ENCODE measurements around the gene LRRC46.

Gene LRRC46

DNA sequence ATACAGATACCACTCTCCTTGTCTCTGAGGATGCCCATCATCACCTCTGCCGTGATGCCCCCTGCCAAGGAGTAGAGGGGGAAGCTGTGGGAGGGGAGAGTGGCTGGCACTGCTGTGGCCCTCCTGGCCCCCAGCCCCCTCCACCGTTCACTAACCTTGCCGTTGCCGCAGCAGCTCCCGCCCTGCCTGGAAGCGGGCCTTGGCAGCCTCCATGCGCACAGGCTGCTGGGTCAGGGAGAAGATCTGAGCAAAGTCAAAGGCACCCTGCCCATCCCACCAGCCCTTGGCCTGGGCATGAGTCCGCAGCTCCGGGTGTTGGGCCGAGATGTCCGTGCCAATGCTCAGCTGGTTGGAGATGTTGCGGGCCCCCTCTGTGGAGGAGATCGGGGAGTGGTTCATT lies 7.2 kb downstream of the LRRC46 start:
- peaks cover 5% of the 10 kb centered on the region for H3K36me3 ChIP-seq (ENCODE audit: control insufficient read depth, low read depth, low read length)
- H3K9me3 ChIP-seq (ENCODE audit: control insufficient read depth, low read depth, low read length): no peaks in the 10 kb centered on the region
- H3K27me3 ChIP-seq (ENCODE audit: control insufficient read depth, insufficient read depth, low read length): no peaks in the 10 kb centered on the region
- H3K4me3 ChIP-seq (ENCODE audit: low read length): no peak overlapping the region
- H3K4me1 ChIP-seq (ENCODE audit: control insufficient read depth, low read depth, low read length): peaks cover 8% of the 10 kb centered on the region
- H3K9ac ChIP-seq (ENCODE audit: low read length): no peak overlapping the region
- no peak overlapping the region for H3K27ac ChIP-seq (ENCODE audit: low read length)

- H3K9ac ChIP-seq (ENCODE audit: low read length): no peak overlapping the region
- H3K27ac ChIP-seq (ENCODE audit: low read length): no peak overlapping the region
- no peak overlapping the region for H3K4me3 ChIP-seq (ENCODE audit: low read length)
Observed at GRCh38 chr17:47839071-47839470, 7.6 kb downstream of the LRRC46 start.

GRCh38 chr17:47840001-47840741 lies 8.7 kb downstream of the LRRC46 start:
- peaks cover 6% of the 10 kb centered on the region for H3K27me3 ChIP-seq (ENCODE audit: control insufficient read depth, insufficient read depth, low read length)
- H3K4me3 ChIP-seq (ENCODE audit: low read length): peak overlapping the region; percentile 88
- peaks cover 11% of the 10 kb centered on the region for H3K4me1 ChIP-seq (ENCODE audit: control insufficient read depth, low read depth, low read length)
- no peaks in the 10 kb centered on the region for H3K9me3 ChIP-seq (ENCODE audit: control insufficient read depth, low read depth, low read length)
- no peak overlapping the region for H3K27ac ChIP-seq (ENCODE audit: low read length)
- peaks cover 5% of the 10 kb centered on the region for H3K36me3 ChIP-seq (ENCODE audit: control insufficient read depth, low read depth, low read length)
- peak overlapping the region; percentile 68 for H3K9ac ChIP-seq (ENCODE audit: low read length)

More at GRCh38 chr17:47839071-47839470, 7.6 kb downstream of the LRRC46 start:
- Histone ChIP-seq H3K27me3 (ENCODE audit: control insufficient read depth, insufficient read depth, low read length) (no peaks in the 10 kb centered on the region), H3K9me3 (ENCODE audit: control insufficient read depth, low read depth, low read length) (no peaks in the 10 kb centered on the region), H3K4me1 (ENCODE audit: control insufficient read depth, low read depth, low read length) (peaks cover 11% of the 10 kb centered on the region), H3K36me3 (ENCODE audit: control insufficient read depth, low read depth, low read length) (peaks cover 5% of the 10 kb centered on the region)

DNA sequence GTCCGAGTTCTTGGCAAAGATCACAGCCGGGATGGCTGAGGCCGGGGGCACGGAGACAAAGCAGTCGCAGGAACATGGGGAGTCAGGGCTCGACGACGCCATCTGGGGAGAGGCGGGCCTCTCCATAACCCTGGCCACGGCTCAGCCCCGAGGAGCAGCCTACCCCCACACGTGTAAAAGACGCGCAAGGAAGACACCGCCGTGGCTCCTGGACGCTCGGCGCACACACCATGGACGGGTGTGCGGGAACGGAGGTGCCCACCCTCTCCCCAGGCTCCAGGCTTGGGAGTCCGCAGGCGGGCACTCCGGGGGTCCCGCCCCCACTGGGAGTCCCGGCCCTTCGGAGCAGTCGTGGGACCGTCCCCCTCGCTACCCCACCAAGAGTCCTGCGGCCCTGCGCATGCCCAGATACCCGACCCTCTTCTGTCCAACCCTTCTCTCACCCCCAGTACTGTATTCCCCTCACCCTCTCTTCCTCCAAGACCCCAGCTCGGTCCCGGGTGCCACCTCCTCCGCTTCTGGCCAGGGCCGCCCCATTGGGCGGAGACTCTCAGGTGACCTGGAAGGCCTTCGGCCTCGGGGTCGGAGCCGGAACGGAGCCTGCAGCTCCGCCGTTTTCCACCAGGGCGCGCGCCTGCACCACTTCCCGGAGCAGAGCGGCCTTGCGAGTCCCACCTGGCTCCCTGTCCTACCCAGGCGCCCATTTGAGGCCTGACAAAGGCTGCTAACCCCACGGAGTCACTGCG lies 9.4 kb downstream of the LRRC46 start, which contains the start of gene SCRN2:
TSS of gene SCRN2 (minus strand) at position 532 of the 746 bp plus-strand sequence. CDS start at position 102, 430 bp downstream.
- H3K9ac ChIP-seq (ENCODE audit: low read length): peak within 1 kb of the TSS; percentile 68
- peaks cover 3% of the 10 kb centered on the region for H3K36me3 ChIP-seq (ENCODE audit: control insufficient read depth, low read depth, low read length)
- peak within 1 kb of the TSS; percentile 88 for H3K4me3 ChIP-seq (ENCODE audit: low read length)
- no peaks in the 10 kb centered on the region for H3K9me3 ChIP-seq (ENCODE audit: control insufficient read depth, low read depth, low read length)
- H3K27ac ChIP-seq (ENCODE audit: low read length): no peak within 1 kb of the TSS
- peaks cover 14% of the 10 kb centered on the region for H3K27me3 ChIP-seq (ENCODE audit: control insufficient read depth, insufficient read depth, low read length)
- H3K4me1 ChIP-seq (ENCODE audit: control insufficient read depth, low read depth, low read length): peaks cover 11% of the 10 kb centered on the region

DNA sequence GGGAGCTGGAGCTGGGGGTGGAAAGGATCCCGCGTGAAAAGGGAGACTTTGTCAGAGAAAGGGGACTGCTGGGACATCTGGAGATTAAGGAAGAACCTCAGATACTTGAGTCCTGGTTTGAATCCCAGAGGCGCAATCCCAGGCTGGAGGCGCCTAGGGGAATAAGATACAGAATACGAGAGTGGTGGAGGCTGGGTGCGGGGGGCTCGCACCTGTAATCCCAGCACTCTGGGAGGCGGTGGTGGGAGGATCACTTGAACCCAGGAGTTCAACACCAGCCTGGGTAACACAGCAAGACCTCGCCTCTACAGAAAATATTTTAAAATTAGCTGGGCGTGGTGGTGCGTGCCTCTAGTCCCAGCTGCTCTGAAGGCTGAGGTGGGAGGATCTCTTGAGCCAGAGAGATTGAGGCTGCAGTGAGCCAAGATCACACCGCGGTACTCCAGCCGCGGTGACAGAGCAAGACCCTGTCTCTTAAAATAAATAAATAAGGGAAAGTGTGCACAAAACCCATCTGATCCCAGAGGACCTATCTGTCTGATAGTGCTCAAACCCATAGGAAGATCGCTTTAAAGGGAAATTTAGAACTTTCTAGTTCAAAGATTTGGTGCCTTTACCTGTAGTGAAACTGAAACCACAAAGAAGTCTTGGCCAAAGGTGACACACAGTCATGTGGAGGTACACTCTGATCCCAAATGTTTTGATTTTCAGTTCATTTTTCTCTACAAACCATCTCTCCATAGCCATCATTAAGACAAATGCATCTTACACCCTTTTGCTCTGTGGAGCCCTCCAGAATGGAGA lies 10.2 kb downstream of the LRRC46 start:
- Histone ChIP-seq H3K27me3 (ENCODE audit: control insufficient read depth, insufficient read depth, low read length) (peaks cover 22% of the 10 kb centered on the region), H3K9me3 (ENCODE audit: control insufficient read depth, low read depth, low read length) (no peaks in the 10 kb centered on the region), H3K4me3 (ENCODE audit: low read length) (no peak overlapping the region), H3K9ac (ENCODE audit: low read length) (no peak overlapping the region), H3K27ac (ENCODE audit: low read length) (no peak overlapping the region), H3K4me1 (ENCODE audit: control insufficient read depth, low read depth, low read length) (peaks cover 11% of the 10 kb centered on the region), H3K36me3 (ENCODE audit: control insufficient read depth, low read depth, low read length) (no peaks in the 10 kb centered on the region)

DNA sequence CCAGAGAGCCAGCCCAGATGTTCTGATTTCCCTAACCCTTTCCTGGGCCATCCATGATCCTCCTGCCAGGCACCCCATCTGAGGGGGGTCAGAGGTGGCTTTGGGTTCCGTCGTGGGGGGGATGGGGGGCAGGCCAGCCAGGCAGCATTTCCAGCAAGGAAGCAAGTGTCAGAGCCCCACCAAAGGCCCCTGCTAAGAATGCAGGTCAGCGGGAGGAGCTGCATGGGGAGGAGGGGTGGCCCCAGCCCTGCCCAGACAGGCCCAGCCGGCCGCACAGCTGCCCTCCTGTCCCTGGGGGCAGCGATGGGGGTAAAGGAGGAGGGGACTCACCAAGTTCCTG lies 11.9 kb downstream of the LRRC46 start:
- Histone ChIP-seq H3K9ac (ENCODE audit: low read length) (no peak overlapping the region), H3K27ac (ENCODE audit: low read length) (no peak overlapping the region), H3K4me1 (ENCODE audit: control insufficient read depth, low read depth, low read length) (peaks cover 11% of the 10 kb centered on the region), H3K27me3 (ENCODE audit: control insufficient read depth, insufficient read depth, low read length) (peaks cover 38% of the 10 kb centered on the region), H3K4me3 (ENCODE audit: low read length) (no peak overlapping the region), H3K36me3 (ENCODE audit: control insufficient read depth, low read depth, low read length) (no peaks in the 10 kb centered on the region), H3K9me3 (ENCODE audit: control insufficient read depth, low read depth, low read length) (no peaks in the 10 kb centered on the region)

DNA sequence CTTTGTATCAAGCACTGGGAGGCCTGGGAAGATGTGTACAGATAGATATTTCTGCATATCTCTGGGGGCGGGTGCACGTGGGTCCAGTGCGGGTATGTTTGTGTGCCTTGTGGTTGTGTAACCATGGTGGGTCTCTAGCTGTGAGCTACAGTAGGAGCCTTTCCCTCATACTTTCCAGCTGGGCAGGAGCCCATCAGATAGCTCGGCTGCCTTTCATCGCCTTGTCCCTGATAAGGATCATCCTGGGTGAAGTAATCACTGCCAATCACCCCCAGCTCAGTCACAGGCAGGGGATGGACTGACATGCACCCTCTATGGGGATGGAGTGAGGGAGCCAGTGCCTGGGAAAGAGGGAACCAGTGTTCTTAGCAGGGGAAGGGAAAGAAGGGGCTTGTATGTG lies 12.8 kb downstream of the LRRC46 start:
- Histone ChIP-seq H3K27me3 (ENCODE audit: control insufficient read depth, insufficient read depth, low read length) (peaks cover 47% of the 10 kb centered on the region), H3K36me3 (ENCODE audit: control insufficient read depth, low read depth, low read length) (no peaks in the 10 kb centered on the region), H3K9me3 (ENCODE audit: control insufficient read depth, low read depth, low read length) (no peaks in the 10 kb centered on the region), H3K9ac (ENCODE audit: low read length) (no peak overlapping the region), H3K4me1 (ENCODE audit: control insufficient read depth, low read depth, low read length) (peaks cover 11% of the 10 kb centered on the region), H3K4me3 (ENCODE audit: low read length) (no peak overlapping the region), H3K27ac (ENCODE audit: low read length) (no peak overlapping the region)

DNA sequence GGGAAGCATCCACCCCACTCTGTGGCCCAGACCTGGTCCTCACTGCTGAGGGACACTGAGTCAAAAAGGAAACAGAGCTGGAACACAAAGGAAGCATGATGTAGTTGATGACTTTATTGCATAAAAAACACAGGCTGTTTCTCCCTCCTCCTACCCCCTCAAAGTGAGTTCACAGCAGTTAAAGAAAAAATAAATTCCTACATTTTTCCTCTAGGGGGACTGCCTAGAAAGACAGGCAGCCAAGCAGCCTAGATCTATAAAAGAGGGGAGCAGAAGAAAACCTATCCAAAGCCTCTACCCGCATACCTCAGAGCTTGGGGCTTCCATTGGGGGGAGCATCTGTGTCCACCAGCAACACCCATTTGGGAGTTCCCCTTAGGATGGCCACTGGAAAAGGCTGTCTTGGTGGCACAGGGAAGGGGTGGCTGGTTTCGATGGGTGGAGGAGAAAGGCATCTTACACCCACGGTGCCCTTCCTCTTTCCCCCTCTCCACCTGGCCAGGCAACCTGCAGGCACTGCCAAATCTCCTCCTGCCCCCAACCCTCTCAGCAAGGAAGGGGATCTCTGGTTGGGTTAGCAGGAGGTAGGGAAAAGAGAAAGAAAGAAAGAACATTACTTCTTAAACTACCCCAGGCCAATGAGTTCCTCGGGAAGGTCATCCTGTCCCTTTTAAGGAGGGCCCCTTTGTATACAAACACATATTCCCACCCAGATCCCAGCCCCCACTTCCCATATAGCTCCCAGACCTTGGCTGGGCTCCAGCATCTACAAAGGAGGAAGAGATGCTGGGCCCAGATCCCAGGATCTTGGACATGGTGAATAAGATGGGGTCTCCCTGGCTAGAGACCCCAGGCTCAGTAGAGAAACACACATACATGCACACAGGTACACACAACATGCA lies 13.6 kb downstream of the LRRC46 start:
- peaks cover 55% of the 10 kb centered on the region for H3K27me3 ChIP-seq (ENCODE audit: control insufficient read depth, insufficient read depth, low read length)
- no peak overlapping the region for H3K27ac ChIP-seq (ENCODE audit: low read length)
- H3K36me3 ChIP-seq (ENCODE audit: control insufficient read depth, low read depth, low read length): no peaks in the 10 kb centered on the region
- H3K9ac ChIP-seq (ENCODE audit: low read length): no peak overlapping the region
- H3K4me1 ChIP-seq (ENCODE audit: control insufficient read depth, low read depth, low read length): peaks cover 11% of the 10 kb centered on the region
- H3K9me3 ChIP-seq (ENCODE audit: control insufficient read depth, low read depth, low read length): no peaks in the 10 kb centered on the region
- H3K4me3 ChIP-seq (ENCODE audit: low read length): no peak overlapping the region

DNA sequence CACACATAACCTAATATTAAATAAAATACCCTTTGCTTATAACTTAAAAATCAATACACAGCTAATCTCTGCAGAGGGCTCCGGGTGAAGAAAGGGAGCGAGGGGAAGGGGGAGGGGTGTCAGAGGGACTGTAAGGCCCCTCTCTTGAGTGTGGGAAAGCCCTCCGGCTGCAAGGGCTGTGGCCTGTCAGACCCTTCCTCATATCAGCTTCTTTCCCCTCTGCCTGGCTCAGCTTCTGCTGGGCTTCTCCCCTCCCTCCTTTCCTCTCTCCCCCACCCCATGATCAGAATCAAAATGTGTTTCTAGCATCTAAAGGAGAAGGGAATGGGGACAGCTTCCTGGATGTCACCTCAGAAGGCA lies 14.2 kb downstream of the LRRC46 start:
- H3K9me3 ChIP-seq (ENCODE audit: control insufficient read depth, low read depth, low read length): no peaks in the 10 kb centered on the region
- H3K9ac ChIP-seq (ENCODE audit: low read length): no peak overlapping the region
- no peaks in the 10 kb centered on the region for H3K36me3 ChIP-seq (ENCODE audit: control insufficient read depth, low read depth, low read length)
- H3K4me1 ChIP-seq (ENCODE audit: control insufficient read depth, low read depth, low read length): peaks cover 16% of the 10 kb centered on the region
- no peak overlapping the region for H3K4me3 ChIP-seq (ENCODE audit: low read length)
- no peak overlapping the region for H3K27ac ChIP-seq (ENCODE audit: low read length)
- peaks cover 62% of the 10 kb centered on the region for H3K27me3 ChIP-seq (ENCODE audit: control insufficient read depth, insufficient read depth, low read length)

DNA sequence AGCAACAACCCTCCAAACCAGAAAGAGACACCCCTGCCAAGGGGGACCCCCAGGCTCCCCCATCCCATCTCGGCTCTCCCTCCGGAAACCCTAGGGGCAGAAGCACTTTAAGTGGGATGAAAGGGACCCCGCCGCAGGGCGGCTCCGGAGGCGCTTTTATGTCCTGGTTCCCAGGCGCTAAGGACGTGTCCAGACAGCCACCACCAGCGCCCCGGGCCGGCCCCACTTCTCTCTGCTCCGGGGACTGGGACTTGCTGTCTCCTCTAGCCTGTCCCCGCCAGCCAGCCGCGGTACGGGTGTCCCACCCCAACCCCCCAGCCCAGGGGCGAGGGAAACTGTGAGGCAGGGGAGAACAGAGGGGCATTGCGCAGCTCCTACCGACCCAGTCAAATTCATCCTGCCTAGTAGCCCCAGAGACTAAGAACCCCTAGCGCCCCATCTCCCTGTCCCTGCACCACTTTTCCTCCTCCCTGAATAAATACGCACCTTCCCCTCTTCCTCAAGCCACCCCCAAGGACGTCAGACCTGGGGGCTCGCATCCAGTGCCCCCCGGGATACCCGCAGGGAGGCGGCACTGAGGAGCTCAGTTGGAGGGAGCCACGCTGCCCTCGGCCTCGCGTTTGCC lies 15.4 kb downstream of the LRRC46 start:
- no peaks in the 10 kb centered on the region for H3K9me3 ChIP-seq (ENCODE audit: control insufficient read depth, low read depth, low read length)
- H3K9ac ChIP-seq (ENCODE audit: low read length): no peak overlapping the region
- H3K4me1 ChIP-seq (ENCODE audit: control insufficient read depth, low read depth, low read length): peaks cover 16% of the 10 kb centered on the region
- H3K27ac ChIP-seq (ENCODE audit: low read length): no peak overlapping the region
- no peaks in the 10 kb centered on the region for H3K36me3 ChIP-seq (ENCODE audit: control insufficient read depth, low read depth, low read length)
- peak overlapping the region; percentile 31 for H3K4me3 ChIP-seq (ENCODE audit: low read length)
- peaks cover 71% of the 10 kb centered on the region for H3K27me3 ChIP-seq (ENCODE audit: control insufficient read depth, insufficient read depth, low read length)
